ENCODE data around the gene SLC25A12. TPM values are rescaled to one million over a fixed set of nuclear protein-coding genes. Genes with fewer than 3 reads are reported as not detected.

The SLC25A12 gene, protein sequence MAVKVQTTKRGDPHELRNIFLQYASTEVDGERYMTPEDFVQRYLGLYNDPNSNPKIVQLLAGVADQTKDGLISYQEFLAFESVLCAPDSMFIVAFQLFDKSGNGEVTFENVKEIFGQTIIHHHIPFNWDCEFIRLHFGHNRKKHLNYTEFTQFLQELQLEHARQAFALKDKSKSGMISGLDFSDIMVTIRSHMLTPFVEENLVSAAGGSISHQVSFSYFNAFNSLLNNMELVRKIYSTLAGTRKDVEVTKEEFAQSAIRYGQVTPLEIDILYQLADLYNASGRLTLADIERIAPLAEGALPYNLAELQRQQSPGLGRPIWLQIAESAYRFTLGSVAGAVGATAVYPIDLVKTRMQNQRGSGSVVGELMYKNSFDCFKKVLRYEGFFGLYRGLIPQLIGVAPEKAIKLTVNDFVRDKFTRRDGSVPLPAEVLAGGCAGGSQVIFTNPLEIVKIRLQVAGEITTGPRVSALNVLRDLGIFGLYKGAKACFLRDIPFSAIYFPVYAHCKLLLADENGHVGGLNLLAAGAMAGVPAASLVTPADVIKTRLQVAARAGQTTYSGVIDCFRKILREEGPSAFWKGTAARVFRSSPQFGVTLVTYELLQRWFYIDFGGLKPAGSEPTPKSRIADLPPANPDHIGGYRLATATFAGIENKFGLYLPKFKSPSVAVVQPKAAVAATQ
- 33.9 TPM in 2 replicates for total RNA-seq

DNA sequence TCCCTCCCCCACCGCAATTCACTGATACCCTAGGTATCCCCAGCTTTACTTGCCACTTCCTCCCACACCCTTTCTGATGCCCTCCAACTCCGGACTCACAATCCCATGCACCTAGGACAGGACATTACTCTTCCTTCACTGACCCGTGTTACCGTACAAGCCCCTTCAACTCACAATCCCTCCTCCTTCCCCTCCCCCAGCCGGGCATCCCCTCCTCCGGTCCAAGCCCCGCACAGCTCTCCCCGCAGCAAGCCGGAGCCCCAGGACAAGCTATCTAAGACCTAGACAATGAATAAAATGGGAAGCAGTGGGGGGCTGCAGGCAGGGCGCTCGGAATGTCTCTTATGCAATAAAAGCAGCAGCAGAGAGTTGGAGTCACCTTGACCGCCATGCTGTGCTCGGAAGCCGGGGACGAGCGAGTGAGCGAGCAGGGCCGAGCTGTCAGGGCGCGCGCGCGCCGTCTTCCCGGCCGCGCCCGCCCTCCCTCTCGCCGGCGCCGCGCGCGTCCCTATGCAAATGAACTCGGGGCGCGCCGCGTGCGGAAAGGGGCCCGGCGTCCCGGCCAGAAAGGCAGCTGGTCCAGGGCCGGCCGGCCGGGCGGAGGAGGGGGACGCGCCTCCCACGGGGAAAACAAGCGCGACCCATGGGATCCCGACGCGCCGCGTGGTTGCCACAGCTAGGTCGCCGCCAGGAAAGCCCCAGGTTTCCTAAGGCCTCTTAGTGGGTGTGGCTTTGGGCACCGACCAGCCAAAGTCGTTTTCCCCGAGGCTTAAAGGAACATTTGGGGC lies at the start of gene SLC25A12:
Gene SLC25A12, minus strand, starts transcription at position 421 of the 788 bp plus-strand sequence. Its CDS starts 30 bp downstream, at position 391.
- intact Hi-C loops (cut with micrococcal nuclease) = loop anchor here (1.0 to 10.0 kb wide), 7 partner anchors 28 to 662 kb away; partner anchors contain the start of genes DCAF17, DLX1, DLX2 and DYNC1I2

DNA sequence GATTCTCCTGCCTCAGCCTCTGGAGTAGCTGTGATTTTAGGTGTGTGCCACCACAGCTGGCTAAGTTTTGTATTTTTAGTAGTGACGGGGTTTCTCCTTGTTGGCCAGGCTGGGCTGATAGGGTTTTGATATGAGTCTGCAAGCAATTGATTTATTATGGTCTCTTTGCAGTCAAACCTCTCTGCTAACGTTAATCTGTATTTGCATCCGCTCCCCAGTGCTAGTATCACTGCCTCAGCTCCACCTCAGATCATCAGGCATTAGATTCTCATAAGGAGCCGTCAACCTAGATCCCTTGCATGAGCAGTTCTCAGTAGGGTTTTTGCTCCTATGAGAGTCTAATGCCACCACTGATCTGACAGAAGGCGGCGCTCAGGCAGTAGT lies 47.3 kb upstream of the SLC25A12 start:
- intact Hi-C loops (cut with micrococcal nuclease) = loop anchor here (1.0 to 5.0 kb wide), 2 partner anchors 136 to 163 kb away; no protein-coding TSS in a partner anchor

DNA sequence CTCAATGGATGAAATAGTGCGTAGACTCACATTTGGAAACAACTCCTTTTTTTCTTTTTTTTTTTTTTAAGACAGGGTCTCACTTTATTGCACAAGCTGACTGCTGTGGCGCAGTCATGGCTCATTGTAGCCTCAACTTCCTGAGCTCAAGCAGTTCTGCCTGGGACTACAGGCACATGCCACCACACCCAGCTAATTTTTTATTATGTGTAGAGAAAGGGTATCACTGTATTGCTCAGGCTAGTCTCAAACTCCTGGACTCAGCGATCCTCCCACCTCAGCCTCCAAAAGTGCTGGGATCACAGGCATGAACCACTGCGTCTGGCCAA lies 45.7 kb upstream of the SLC25A12 start:
- intact Hi-C loops (cut with micrococcal nuclease) = loop anchor here (5.0 kb wide), 1 partner anchor 138 kb away; no protein-coding TSS in a partner anchor

DNA sequence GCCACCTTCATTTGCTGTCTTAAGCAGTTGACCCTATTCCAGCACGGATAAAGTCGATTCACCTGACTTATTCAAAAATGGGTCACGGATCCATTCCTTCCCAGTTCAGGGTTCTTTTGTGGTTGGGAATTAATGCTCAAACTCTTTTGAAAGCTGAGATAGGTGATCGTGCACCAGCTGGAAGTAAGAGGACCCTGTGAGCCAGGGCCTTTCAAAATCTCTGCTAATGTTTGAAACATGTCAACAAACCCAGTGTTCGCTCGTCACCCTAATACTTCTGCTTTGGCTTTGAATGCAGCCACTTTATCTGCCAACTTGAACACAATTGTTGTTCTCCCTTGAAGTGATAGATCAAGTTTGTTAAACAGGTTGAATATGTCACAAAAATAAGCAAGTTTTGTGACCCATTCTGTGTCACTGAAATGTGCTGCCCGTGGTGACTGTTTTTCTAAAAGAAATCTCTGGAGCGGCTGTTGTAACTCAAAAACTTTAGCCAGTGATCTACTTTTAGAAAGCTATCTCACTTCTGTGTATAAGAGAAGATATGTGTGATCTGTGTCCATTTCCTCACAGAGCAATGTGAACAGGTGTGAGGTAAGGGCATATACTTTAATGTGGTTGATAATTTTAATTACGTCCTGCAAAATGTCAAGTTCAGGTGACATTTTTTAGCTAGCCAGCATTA lies 45.2 kb upstream of the SLC25A12 start:
- intact Hi-C loops (cut with micrococcal nuclease) = no loop called here

DNA sequence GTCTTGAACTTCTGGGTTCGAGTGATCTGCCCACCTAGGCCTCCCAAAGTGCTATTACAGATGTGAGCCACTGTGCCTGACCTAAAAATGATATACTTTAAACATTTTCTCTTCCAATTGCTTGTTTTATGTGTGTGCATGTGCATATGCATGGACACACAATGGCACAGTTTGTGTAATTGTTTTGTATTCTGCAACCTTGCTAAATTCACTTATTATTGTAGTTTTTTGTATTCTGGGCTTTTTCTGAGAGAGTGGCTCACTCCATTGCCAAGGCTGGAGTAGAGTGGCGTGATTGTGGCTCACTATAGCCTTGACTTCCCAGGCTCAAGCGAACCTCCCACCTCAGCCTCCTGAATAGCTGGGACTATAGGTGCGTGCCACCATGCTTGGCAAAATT lies 36.3 kb upstream of the SLC25A12 start:
- intact Hi-C loops (cut with micrococcal nuclease) = no loop called here

DNA sequence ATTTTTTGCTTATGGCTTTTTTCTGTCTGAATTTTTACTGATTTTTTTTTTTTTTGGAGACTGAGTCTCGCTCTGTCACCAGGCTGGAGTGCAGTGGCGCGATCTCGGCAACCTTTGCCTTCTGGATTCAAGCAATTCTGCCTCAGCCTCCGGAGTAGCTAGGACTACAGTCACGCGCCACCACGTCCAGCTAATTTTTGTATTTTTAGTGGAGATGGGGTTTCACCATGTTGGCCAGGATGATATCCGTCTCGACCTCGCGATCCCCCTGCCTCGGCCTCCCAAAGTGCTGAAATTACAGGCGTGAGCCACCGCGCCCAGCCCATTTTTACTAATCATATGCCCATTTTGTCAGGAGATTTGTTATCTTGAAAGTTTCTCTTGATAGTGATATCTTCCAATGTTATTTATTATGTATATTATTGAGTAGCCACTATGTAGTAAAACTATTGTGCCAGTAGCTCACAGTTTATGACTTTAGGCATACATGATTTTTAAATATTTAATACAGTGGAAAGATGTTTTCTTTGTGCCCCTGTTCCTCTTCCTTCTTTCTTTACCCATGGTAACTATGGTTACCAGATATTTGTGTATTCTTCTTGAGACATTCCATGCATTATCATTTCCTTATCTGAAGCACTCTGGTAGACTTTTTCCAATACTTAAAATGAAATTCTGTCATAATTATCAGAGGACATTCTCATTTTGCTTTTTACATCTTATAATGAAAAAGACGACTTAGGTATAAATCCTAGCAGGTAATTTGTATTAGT lies 30.3 kb upstream of the SLC25A12 start:
- intact Hi-C loops (cut with micrococcal nuclease) = loop anchor here (10.0 kb wide), 1 partner anchor 510 kb away; no protein-coding TSS in a partner anchor

DNA sequence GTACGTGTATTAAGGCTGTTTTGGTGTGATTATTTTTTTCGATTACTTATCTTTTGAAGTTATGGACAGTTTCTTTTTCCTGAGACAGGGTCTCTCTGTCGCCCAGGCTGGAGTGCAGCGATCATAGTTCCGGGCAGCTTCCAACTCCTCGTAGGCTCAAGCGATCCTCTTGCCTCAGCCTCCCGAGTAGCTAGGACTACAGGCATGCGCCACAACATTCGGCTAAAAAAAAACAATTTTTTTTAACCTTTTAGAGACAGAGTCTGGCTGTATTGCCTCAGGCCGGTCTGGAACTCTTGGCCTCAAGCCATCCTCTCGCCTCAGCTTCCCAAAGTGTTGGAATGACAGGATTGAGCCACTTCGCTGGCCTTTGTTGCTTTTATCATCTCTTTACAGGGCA lies 29.2 kb upstream of the SLC25A12 start:
- intact Hi-C loops (cut with micrococcal nuclease) = loop anchor here (2.0 to 10.0 kb wide), 2 partner anchors 512 to 540 kb away; no protein-coding TSS in a partner anchor

DNA sequence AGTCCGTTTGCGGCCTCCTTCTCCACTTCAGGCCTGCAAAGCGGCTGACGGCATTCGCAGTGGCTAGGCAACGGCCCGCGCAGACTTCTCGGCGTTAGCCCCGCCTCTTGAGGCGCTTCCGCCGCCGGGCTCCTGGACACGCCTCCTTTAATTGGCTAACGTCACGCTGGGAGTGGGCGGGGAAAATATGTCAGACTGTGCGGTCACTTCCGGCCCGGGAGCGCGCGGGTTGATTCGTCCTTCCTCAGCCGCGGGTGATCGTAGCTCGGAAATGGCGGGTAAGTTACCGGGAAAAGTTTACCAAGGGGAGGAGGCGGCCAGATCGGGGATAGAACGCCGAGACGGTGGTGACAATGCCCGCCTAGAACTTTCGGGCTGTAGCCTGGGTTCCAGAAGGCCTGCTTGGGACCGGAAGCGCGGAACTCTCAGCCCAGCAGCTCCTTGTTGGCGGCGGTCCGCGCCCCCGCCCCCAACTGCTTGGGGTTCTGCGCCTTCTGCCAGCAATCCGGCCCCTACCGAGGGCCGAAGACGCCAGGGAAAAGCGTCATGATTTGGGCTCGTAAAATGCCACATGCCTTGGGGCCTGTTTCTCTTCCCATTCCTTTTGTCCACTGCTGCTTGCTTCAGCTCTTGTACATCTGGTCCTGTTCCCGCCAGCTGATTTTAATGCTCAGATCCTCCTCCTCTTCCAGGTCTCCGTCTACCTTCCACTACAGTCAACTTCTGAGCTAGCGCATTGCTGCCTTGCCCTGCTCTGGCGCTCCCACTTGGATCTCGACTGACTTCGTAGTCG lies 28.4 kb upstream of the SLC25A12 start, which contains the start of gene HAT1:
Gene HAT1, plus strand, starts transcription at position 232 of the 793 bp plus-strand sequence. Its CDS starts 40 bp downstream, at position 272.
- intact Hi-C loops (cut with micrococcal nuclease) = loop anchor here (1.0 to 10.0 kb wide), 11 partner anchors 28 to 992 kb away; partner anchors contain the start of genes DCAF17, DYNC1I2, METAP1D and PDK1

DNA sequence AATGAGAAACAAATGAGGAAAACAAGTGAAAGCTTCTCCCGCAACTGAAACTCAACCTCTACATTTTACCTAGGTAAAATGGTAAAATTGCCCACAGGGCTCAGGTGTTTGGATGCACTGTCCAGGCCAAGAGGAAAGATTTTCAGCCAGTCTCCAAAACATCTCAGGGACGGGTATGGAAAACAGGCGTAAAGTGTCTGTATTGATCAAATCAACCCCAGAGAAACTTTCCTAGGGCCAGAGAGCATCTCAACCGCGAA lies 27.9 kb upstream of the SLC25A12 start:
- intact Hi-C loops (cut with micrococcal nuclease) = loop anchor here (1.0 to 10.0 kb wide), 11 partner anchors 28 to 992 kb away; partner anchors contain the start of genes DCAF17, DYNC1I2, METAP1D and PDK1

DNA sequence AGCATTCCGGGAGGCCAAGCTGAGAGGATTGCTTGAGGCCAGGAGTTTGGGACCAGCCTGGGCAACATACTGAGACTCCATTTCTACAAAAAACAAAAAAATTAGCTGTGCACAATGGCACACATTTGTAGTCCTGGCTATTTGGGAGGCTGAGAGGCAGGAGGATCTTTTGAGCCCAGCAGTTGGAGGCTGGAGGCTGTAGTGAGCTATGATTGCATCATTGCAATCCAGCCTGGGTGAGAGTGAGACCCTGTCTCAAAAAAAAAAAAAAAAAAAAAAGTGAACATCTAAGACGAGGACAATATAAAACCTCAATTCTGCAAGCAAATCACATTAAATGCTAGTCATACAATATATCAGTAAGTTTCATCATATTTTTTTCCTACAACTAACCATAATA lies 25.4 kb upstream of the SLC25A12 start:
- intact Hi-C loops (cut with micrococcal nuclease) = no loop called here

DNA sequence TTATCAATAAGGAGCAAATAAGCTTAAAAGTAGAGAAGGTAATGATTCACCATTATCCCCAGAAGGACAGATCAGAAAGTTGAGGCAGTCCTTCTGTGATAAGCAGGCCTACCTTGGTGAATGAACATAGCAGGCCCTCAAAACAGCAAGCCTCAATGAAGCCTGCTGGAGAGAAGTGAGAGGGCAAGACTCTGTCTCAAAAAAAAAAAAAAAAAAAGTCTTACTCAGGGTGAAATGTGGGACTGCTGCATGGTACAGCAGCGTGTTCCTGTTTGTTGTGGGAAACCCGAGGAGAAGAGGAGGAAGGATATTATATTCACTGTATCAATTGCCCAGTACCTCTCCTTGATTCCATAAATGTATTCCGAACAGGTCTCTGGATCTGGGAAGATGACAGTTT lies 19.5 kb upstream of the SLC25A12 start:
- intact Hi-C loops (cut with micrococcal nuclease) = no loop called here

DNA sequence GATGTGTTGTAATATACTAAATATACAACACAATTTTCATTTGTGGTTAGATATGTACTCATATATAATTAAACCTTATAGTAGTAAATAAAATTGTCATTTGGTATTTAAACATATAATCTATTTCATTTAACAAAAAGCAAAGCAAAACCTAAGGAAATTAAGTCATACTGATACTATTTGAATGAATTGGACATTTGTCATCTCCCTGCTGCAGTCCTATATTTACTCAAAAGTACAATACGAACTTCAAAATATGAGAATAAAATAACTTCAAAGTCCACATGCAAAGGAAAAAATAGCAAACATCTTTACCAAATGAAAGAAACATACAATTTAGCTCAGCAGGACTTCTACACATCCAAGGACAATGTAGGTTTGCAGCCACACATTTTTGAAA lies 16.4 kb upstream of the SLC25A12 start:
- intact Hi-C loops (cut with micrococcal nuclease) = no loop called here

DNA sequence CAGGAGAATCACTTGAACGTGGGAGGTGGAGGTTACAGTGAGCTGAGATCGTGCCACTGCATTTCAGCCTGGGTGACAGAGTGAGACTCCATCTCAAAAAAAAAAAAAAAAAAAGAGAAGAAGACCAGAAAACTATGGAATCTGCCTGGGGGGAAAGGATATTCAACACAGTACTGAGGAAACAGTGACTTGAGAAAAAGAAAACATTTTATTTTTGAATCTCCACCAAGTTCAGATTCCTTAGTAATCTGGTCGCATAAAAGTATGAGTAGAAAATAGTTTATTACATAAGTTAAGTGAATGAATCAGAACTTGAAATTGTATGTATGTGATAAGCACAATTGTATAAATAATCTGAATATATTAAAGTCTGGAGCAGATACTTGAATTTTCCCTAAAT lies 15.2 kb upstream of the SLC25A12 start:
- intact Hi-C loops (cut with micrococcal nuclease) = no loop called here

DNA sequence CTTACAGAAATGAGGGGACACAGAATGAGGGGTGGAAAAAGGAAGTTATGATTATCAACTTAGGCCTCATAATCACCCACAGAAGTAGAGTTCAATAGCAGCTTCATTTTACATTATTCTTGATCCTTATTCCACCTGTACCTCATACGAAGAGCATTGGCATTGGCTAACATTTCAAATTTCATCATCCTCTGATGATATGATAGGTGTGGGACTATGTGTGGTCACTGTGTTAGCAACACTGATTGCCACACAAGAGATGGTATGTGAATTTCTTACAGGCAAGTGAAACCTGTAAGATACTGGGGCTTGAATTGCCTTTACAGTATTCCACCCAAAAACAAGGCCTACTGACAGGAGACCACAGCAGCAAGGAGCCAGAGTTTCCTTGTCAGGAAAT lies 14.2 kb upstream of the SLC25A12 start:
- intact Hi-C loops (cut with micrococcal nuclease) = no loop called here

DNA sequence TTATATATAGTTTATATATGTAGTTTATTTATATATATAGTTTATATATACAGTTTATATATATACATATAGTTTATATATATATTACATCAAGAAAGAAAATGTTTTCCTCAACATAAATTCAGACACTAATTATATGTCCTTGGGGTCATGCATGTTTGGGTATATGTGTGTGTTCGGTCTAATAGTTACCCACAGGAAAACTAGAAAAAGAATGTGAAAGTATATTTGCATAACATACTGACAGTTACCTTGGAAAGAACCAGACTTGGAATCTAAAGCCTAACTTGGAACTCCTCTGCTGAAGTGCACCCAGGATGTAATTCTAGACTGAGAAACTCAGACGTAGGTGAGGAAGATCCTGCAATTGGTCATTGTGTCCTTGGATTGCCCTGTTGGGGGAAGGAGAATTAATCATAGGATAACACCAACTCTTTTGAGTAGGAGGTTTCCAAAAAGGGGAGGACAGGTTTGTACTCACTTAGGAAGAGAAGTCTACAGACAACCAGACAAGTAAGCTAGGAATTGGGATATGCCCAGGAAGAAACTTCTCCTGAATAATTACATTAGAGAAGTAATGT lies 8.9 kb upstream of the SLC25A12 start:
- intact Hi-C loops (cut with micrococcal nuclease) = no loop called here

DNA sequence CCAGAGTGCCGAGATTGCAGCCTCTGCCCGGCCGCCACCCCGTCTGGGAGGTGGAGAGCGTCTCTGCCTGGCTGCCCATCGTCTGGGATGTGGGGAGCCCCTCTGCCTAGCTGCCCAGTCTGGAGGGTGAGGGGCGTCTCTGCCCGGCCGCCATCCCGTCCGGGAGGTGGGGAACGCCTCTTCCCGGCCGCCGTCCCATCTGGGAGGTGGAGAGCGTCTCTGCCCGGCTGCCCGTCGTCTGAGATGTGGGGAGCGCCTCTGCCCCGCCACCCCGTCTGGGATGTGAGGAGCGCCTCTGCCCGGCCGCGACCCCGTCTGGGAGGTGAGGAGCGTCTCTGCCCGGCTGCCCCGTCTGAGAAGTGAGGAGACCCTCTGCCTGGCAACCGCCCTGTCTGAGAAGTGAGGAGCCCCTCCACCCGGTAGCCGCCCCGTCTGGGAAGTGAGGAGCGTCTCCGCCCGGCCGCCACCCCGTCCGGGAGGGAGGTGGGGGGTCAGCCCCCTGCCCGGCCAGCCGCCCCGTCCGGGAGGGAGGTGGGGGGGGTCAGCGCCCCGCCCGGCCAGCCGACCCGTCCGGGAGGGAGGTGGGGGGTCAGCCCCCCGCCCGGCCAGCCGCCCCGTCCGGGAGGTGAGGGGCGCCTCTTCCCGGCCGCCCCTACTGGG lies 5.7 kb upstream of the SLC25A12 start:
- intact Hi-C loops (cut with micrococcal nuclease) = loop anchor here (10.0 kb wide), 1 partner anchor 465 kb away; the partner anchor contains the start of genes DCAF17 and METTL8

DNA sequence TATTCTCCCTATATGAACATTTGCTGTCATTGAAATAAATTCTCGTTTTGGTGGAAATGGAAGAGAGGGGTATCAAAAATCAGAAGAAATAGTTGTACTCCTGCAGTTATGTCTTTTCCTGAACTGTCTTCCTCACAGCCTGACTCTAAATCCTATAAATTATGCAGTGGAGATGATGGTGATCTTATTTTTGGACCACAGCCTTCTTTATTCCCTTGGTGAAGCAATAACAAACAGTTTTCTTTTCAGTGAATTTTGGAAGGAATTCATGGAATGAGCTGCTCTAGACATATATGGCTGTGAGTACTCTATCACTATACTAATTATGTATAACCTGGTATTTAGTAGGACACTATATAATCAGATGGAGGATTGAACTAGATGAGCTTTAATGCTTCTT lies 1.7 kb upstream of the SLC25A12 start:
- intact Hi-C loops (cut with micrococcal nuclease) = loop anchor here (10.0 kb wide), 1 partner anchor 461 kb away; the partner anchor contains the start of genes DCAF17 and METTL8

DNA sequence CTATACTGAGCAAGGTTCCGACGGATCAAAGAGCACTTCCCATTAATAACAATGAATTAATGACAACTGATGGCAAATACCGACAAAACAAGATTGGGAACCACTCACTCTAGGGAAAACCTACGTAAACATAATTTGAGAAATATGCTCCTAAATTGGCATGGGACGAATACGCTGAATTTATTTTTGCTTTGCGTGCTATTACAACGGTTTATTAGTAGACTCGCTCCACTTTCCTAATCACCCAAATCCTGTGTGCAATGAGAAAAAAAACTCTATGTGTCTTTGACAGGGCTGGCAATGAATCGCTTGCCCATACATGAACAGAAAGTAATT lies 536 bp upstream of the SLC25A12 start:
- intact Hi-C loops (cut with micrococcal nuclease) = loop anchor here (1.0 to 10.0 kb wide), 7 partner anchors 28 to 662 kb away; partner anchors contain the start of genes DCAF17, DLX1, DLX2 and DYNC1I2

All from T-helper 1 cell treated with Interleukin-12 subunit alpha and Interleukin-12 subunit beta and Interleukin-4 antibody, amounts not matched to agents 30 ng/mL and 1 ng/mL, for 36 hours (primary cell).